GM21717 (cell line): ENCODE measurements around the gene AP1S3.
A peak's percentile ranks its signal among the peaks of the same experiment; 100 is the strongest.
"Not testable (repeated sequence)": the region's sequence is repeated elsewhere in the genome, so short reads cannot be mapped to it uniquely, and the experiment has no call there.

Experiments used
- ATAC-seq: cut with Tn5 transposase; IDR thresholded peaks from one replicate; pipeline ENCODE4 v1.9.1; 2021; ENCODE audit warnings: mild to moderate bottlenecking, moderate library complexity; ENCODE audit not compliant: unreplicated experiment

Gene AP1S3

GRCh38 chr2:223854741-223855140 is 17.4 kb upstream of the AP1S3 start:
- peak; percentile 57 for ATAC-seq

- ATAC-seq = no peak
Observed at GRCh38 chr2:223853425-223853837, 16.0 kb upstream of the AP1S3 start.

GRCh38 chr2:223852281-223852795 is 15.0 kb upstream of the AP1S3 start:
- ATAC-seq = no peak

GRCh38 chr2:223847410-223847809 is 10.0 kb upstream of the AP1S3 start:
- ATAC-seq = no peak

- ATAC-seq = no peak
Observed at GRCh38 chr2:223846515-223846914, 9.1 kb upstream of the AP1S3 start.

GRCh38 chr2:223841436-223842190 is 4.2 kb upstream of the AP1S3 start:
- ATAC-seq = no peak

GRCh38 chr2:223835701-223836532 is 1.5 kb downstream of the AP1S3 start:
- ATAC-seq = peak; percentile 62

- ATAC-seq = no peak
Observed at GRCh38 chr2:223834431-223834830, 3.0 kb downstream of the AP1S3 start.

GRCh38 chr2:223832241-223832903 is 5.0 kb downstream of the AP1S3 start:
- ATAC-seq = no peak

- no peak for ATAC-seq
Observed at GRCh38 chr2:223829128-223829527, 8.3 kb downstream of the AP1S3 start.

- no peak for ATAC-seq
Observed at GRCh38 chr2:223828314-223828713, 9.1 kb downstream of the AP1S3 start.

GRCh38 chr2:223826995-223827394 is 10.4 kb downstream of the AP1S3 start:
- no peak for ATAC-seq

GRCh38 chr2:223824301-223824700 is 13.1 kb downstream of the AP1S3 start:
- no peak for ATAC-seq

GRCh38 chr2:223822818-223823217 is 14.6 kb downstream of the AP1S3 start:
- no peak for ATAC-seq

GRCh38 chr2:223820549-223820948 is 16.8 kb downstream of the AP1S3 start:
- no peak for ATAC-seq

GRCh38 chr2:223819891-223820290 is 17.5 kb downstream of the AP1S3 start:
- no peak for ATAC-seq

GRCh38 chr2:223815884-223816570 is 21.4 kb downstream of the AP1S3 start:
- no peak for ATAC-seq

GRCh38 chr2:223815186-223815883 is 22.0 kb downstream of the AP1S3 start:
- ATAC-seq = no peak

- not testable (repeated sequence) for ATAC-seq
Observed at GRCh38 chr2:223814764-223815163, 22.6 kb downstream of the AP1S3 start.

- no peak for ATAC-seq
Observed at GRCh38 chr2:223813329-223813728, 24.1 kb downstream of the AP1S3 start.
